ENCODE results near the gene MAP3K20. TPM values are rescaled to one million over a fixed set of nuclear protein-coding genes. Genes with fewer than 3 reads are reported as not detected.
"Not testable (repeated sequence)": the region's sequence is repeated elsewhere in the genome, so short reads cannot be mapped to it uniquely, and the experiment has no call there.

The MAP3K20 gene
- polyA plus RNA-seq, 1 experiment = 74.6 TPM

GRCh38 chr2:173092844-173093402 lies 17.3 kb downstream of the MAP3K20 start:
- Histone ChIP-seq H3K27ac (ENCODE audit: low read depth, low read length) (no peak overlapping the region), H3K9me3 (ENCODE audit: control insufficient read depth, insufficient read depth, low read length) (no peaks in the 10 kb centered on the region), H3K27me3 (ENCODE audit: control insufficient read depth, insufficient read depth, low read length) (no peaks in the 10 kb centered on the region), H3K4me3 (ENCODE audit: low read depth, low read length) (no peak overlapping the region)
- ChIA-PET POLR2A (no interaction called here), CTCF (interaction anchor here (3.0 to 3.2 kb wide), 2 partner anchors 65 to 118 kb away, joined by 20 to 24 read pairs; no protein-coding TSS in a partner anchor)
- no peak for DNase-seq (ENCODE audit: low read depth, low spot score)
- no peak for TF ChIP-seq CTCF (IDR thresholded peaks at IDR 0.05; ENCODE audit: low read depth, low read length)

- H3K27ac ChIP-seq (ENCODE audit: low read depth, low read length); CTCF ChIA-PET; H3K27me3 ChIP-seq (ENCODE audit: control insufficient read depth, insufficient read depth, low read length); H3K4me3 ChIP-seq (ENCODE audit: low read depth, low read length); DNase-seq (ENCODE audit: low read depth, low spot score); H3K9me3 ChIP-seq (ENCODE audit: control insufficient read depth, insufficient read depth, low read length); POLR2A ChIA-PET: not testable (repeated sequence)
Measured at GRCh38 chr2:173093617-173094016, 18.0 kb downstream of the MAP3K20 start.

- Histone ChIP-seq H3K9me3 (ENCODE audit: control insufficient read depth, insufficient read depth, low read length) (no peaks in the 10 kb centered on the region), H3K4me3 (ENCODE audit: low read depth, low read length) (no peak overlapping the region), H3K27me3 (ENCODE audit: control insufficient read depth, insufficient read depth, low read length) (no peaks in the 10 kb centered on the region), H3K27ac (ENCODE audit: low read depth, low read length) (no peak overlapping the region)
- POLR2A ChIA-PET = no interaction called here
- no peak for DNase-seq (ENCODE audit: low read depth, low spot score)
- CTCF ChIA-PET = interaction anchor here (0.6 to 1.6 kb wide), 4 partner anchors 10 to 116 kb away, joined by 3 to 4 read pairs (median 3); no protein-coding TSS in a partner anchor
- TF ChIP-seq CTCF (IDR thresholded peaks at IDR 0.05; ENCODE audit: low read depth, low read length) = no peak
Measured at GRCh38 chr2:173094731-173095130, 19.1 kb downstream of the MAP3K20 start.

- TF ChIP-seq CTCF (IDR thresholded peaks at IDR 0.05; ENCODE audit: low read depth, low read length) = no peak
- Histone ChIP-seq H3K9me3 (ENCODE audit: control insufficient read depth, insufficient read depth, low read length) (no peaks in the 10 kb centered on the region), H3K27me3 (ENCODE audit: control insufficient read depth, insufficient read depth, low read length) (no peaks in the 10 kb centered on the region), H3K4me3 (ENCODE audit: low read depth, low read length) (no peak overlapping the region), H3K27ac (ENCODE audit: low read depth, low read length) (no peak overlapping the region)
- POLR2A ChIA-PET = no interaction called here
- DNase-seq (ENCODE audit: low read depth, low spot score) = no peak
- CTCF ChIA-PET = interaction anchor here (0.6 to 1.6 kb wide), 5 partner anchors 11 to 115 kb away, joined by 3 to 4 read pairs (median 3); no protein-coding TSS in a partner anchor
Measured at GRCh38 chr2:173095356-173095755, 19.7 kb downstream of the MAP3K20 start.

GRCh38 chr2:173099271-173099670 lies 23.6 kb downstream of the MAP3K20 start:
- Histone ChIP-seq H3K27me3 (ENCODE audit: control insufficient read depth, insufficient read depth, low read length) (no peaks in the 10 kb centered on the region), H3K4me3 (ENCODE audit: low read depth, low read length) (no peak overlapping the region), H3K9me3 (ENCODE audit: control insufficient read depth, insufficient read depth, low read length) (no peaks in the 10 kb centered on the region), H3K27ac (ENCODE audit: low read depth, low read length) (no peak overlapping the region)
- no peak for TF ChIP-seq CTCF (IDR thresholded peaks at IDR 0.05; ENCODE audit: low read depth, low read length)
- ChIA-PET CTCF (interaction anchor here (1.9 kb wide), 1 partner anchor 111 kb away, joined by 5 read pairs; no protein-coding TSS in a partner anchor), POLR2A (no interaction called here)
- DNase-seq (ENCODE audit: low read depth, low spot score) = no peak

Measured in AG04450 (cell line).